HG03175 (cell line): ENCODE data around the gene MAGI2.
"Not testable (repeated sequence)": the region's sequence is repeated elsewhere in the genome, so short reads cannot be mapped to it uniquely, and the experiment has no call there.

ENCODE experiments used
- ATAC-seq: cut with Tn5 transposase; IDR thresholded peaks from one replicate; pipeline ENCODE4 v1.9.1; 2021; ENCODE audit warnings: mild to moderate bottlenecking, moderate library complexity; ENCODE audit not compliant: unreplicated experiment

Gene MAGI2

GRCh38 chr7:78514634-78515033 lies 938.8 kb downstream of the MAGI2 start:
- ATAC-seq, result no peak

- ATAC-seq, result peak; percentile 80
Measured at GRCh38 chr7:78510580-78511188, 942.8 kb downstream of the MAGI2 start.

- not testable (repeated sequence) for ATAC-seq
Measured at GRCh38 chr7:78503301-78503700, 950.2 kb downstream of the MAGI2 start.

- ATAC-seq, result no peak
Measured at GRCh38 chr7:78501064-78501463, 952.4 kb downstream of the MAGI2 start.

GRCh38 chr7:78499971-78500370 lies 953.5 kb downstream of the MAGI2 start:
- ATAC-seq, result no peak

GRCh38 chr7:78499283-78499682 lies 954.2 kb downstream of the MAGI2 start:
- ATAC-seq, result no peak

- ATAC-seq, result no peak
Measured at GRCh38 chr7:78497728-78498427, 955.6 kb downstream of the MAGI2 start.

- ATAC-seq, result no peak
Measured at GRCh38 chr7:78496096-78496630, 957.3 kb downstream of the MAGI2 start.

GRCh38 chr7:78493401-78493800 lies 960.1 kb downstream of the MAGI2 start:
- no peak for ATAC-seq

GRCh38 chr7:78492146-78492545 lies 961.3 kb downstream of the MAGI2 start:
- ATAC-seq, result no peak

GRCh38 chr7:78490524-78490923 lies 962.9 kb downstream of the MAGI2 start:
- ATAC-seq, result no peak

- no peak for ATAC-seq
Measured at GRCh38 chr7:78489476-78490240, 963.8 kb downstream of the MAGI2 start.

- no peak for ATAC-seq
Measured at GRCh38 chr7:78487464-78487863, 966.0 kb downstream of the MAGI2 start.

GRCh38 chr7:78479348-78479747 lies 974.1 kb downstream of the MAGI2 start:
- no peak for ATAC-seq

- no peak for ATAC-seq
Measured at GRCh38 chr7:78476851-78477405, 976.5 kb downstream of the MAGI2 start.

GRCh38 chr7:78473571-78474301 lies 979.7 kb downstream of the MAGI2 start:
- no peak for ATAC-seq

- ATAC-seq, result no peak
Measured at GRCh38 chr7:78473021-78473420, 980.4 kb downstream of the MAGI2 start.

GRCh38 chr7:78472519-78472918 lies 980.9 kb downstream of the MAGI2 start:
- ATAC-seq, result no peak

- ATAC-seq, result no peak
Measured at GRCh38 chr7:78465894-78466293, 987.6 kb downstream of the MAGI2 start.

GRCh38 chr7:78463039-78463438 lies 990.4 kb downstream of the MAGI2 start:
- ATAC-seq, result no peak

- ATAC-seq, result no peak
Measured at GRCh38 chr7:78450706-78451105, 1002.8 kb downstream of the MAGI2 start.
